Prostate gland (tissue), 2 donors: ENCODE measurements around the gene AARS2. TPM values are rescaled to one million over a fixed set of nuclear protein-coding genes. Genes with fewer than 3 reads are reported as not detected.

Experiments
- DNase-seq: peaks from one replicate; pipeline ENCODE4 v3.0.0-alpha.2; 2019; ENCODE audit warnings: low spot score
- H3K27ac ChIP-seq, 2 donors: fragments of 200-600 bp; sonication (generic); 2 replicates each; pipeline ENCODE4 v1.5.1; 2017 to 2019
- H3K27me3 ChIP-seq: fragments of 200-600 bp; sonication (generic); replicated peaks from 2 replicates; pipeline ENCODE4 v1.5.1; 2019; ENCODE audit not compliant: insufficient read depth
- H3K36me3 ChIP-seq, 2 donors: fragments of 200-600 bp; sonication (generic); 1 replicate in 1 of 2; 2 replicates in 1 of 2; pipeline versions ENCODE4 v1.5.1 to v1.8.1; 2017 to 2019
- H3K4me1 ChIP-seq: fragments of 200-600 bp; sonication (generic); replicated peaks from 2 replicates; pipeline ENCODE4 v1.5.1; 2019
- H3K4me3 ChIP-seq, 2 donors: fragments of 200-600 bp; sonication (generic); 2 replicates each; pipeline ENCODE4 v1.5.1; 2017 to 2019
- H3K9me3 ChIP-seq: fragments of 200-600 bp; sonication (generic); 2 replicates; pipeline ENCODE4 v1.5.1; 2017
- CTCF ChIP-seq, 4 experiments: fragments of 200-600 bp in 2 of 4; fragments of 450-650 bp in 2 of 4; sonication (generic) in 2 of 4; IDR thresholded peaks; 1 replicate in 3 of 4; 2 replicates in 1 of 4; pipeline ENCODE4 v1.5.1; 2016 to 2019; ENCODE audit warnings: antibody characterized with exemption in 4 of 4, mild to moderate bottlenecking in 2 of 4, moderate library complexity in 2 of 4
- POLR2A ChIP-seq: fragments of 450-650 bp; IDR thresholded peaks from one replicate; pipeline ENCODE4 v1.6.1; 2016; ENCODE audit warnings: antibody characterized with exemption, mild to moderate bottlenecking
- POLR2AphosphoS5 ChIP-seq: sonication (generic); formaldehyde crosslinking; IDR thresholded peaks from one replicate; pipeline ENCODE4 v1.6.1; 2017; ENCODE audit warnings: antibody characterized with exemption
- WGBS: methylation state at CpG from one replicate; pipeline ENCODE4 v1.1.5; 2018; 5-methylcytosine and 5-hydroxymethylcytosine counted together
- intact Hi-C: fragments of 100-400 bp; cut with DNase I; formaldehyde crosslinking; loops from one replicate; pipeline ENCODE4 v1.14.2; 2022
- total RNA-seq, 2 donors: library from RNA; depleted of rRNA; stranded (reverse); fragments of >200 nt; gene quantifications; one replicate each; pipeline ENCODE4 v1.1.0, GENCODE V29; 2016

Gene AARS2
- total RNA-seq, 2 donors from 2014 or later: 17.4 to 19.4 TPM

DNA sequence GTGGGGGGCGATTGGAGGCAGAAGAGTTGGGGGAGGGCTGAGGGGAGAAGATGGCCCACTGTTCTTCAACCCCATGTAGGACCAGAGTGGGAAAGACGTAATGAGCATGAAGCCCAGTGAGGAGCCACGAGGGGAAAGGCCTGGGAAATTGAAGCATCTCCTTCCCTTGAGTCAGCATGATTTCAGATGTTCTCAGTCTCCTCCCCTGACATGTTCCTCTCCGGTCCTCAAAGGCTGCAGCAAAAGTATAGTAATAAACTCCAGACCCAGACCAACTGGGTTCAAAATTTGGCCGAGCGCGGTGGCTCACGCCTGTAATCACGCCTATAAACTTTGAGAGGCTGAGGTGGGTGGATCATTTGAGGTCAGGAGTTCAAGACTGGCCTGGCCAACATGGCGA is 45.9 kb downstream of the AARS2 start:
- no peaks in the 10 kb centered on the region for H3K36me3 ChIP-seq
- H3K4me1 ChIP-seq: peaks cover 12% of the 10 kb centered on the region
- intact Hi-C loops: loop anchor here (5.0 kb wide), 1 partner anchor 40 kb away; no protein-coding TSS in a partner anchor
- H3K4me3 ChIP-seq: no peak overlapping the region
- TF ChIP-seq POLR2A (no peak), POLR2AphosphoS5 (no peak), CTCF (IDR thresholded peaks at IDR 0.05) (no peak)
- no peak overlapping the region for H3K27ac ChIP-seq
- no peaks in the 10 kb centered on the region for H3K9me3 ChIP-seq
- WGBS: 52% methylated on average over 10 of the region's 10 CpGs
- no peaks in the 10 kb centered on the region for H3K27me3 ChIP-seq
- no peak for DNase-seq

- no peak overlapping the region for H3K4me3 ChIP-seq
- H3K27ac ChIP-seq: no peak overlapping the region
- H3K27me3 ChIP-seq: no peaks in the 10 kb centered on the region
- no peaks in the 10 kb centered on the region for H3K36me3 ChIP-seq
- WGBS: 84% methylated on average over 3 of the region's 3 CpGs
- no peak for TF ChIP-seq CTCF (IDR thresholded peaks at IDR 0.05)
- no peak for TF ChIP-seq POLR2A
- TF ChIP-seq POLR2AphosphoS5: no peak
- intact Hi-C loops: loop anchor here (5.0 kb wide), 1 partner anchor 41 kb away; no protein-coding TSS in a partner anchor
- H3K9me3 ChIP-seq: no peaks in the 10 kb centered on the region
- H3K4me1 ChIP-seq: peaks cover 12% of the 10 kb centered on the region
- DNase-seq: no peak
Measured at GRCh38 chr6:44266347-44266746, 46.8 kb downstream of the AARS2 start.

- intact Hi-C loops: loop anchor here (5.0 kb wide), 1 partner anchor 42 kb away; no protein-coding TSS in a partner anchor
- Histone ChIP-seq H3K4me1 (peaks cover 12% of the 10 kb centered on the region), H3K4me3 (peak overlapping the region; percentile 51 to 73), H3K36me3 (no peaks in the 10 kb centered on the region), H3K27me3 (no peaks in the 10 kb centered on the region), H3K27ac (peak overlapping the region; percentile 67 to 72), H3K9me3 (no peaks in the 10 kb centered on the region)
- no peak for TF ChIP-seq POLR2A
- no peak for TF ChIP-seq CTCF (IDR thresholded peaks at IDR 0.05)
- TF ChIP-seq POLR2AphosphoS5: no peak
- WGBS: 67% methylated on average over 17 of the region's 17 CpGs
- DNase-seq: no peak
Measured at GRCh38 chr6:44265722-44266233, 47.4 kb downstream of the AARS2 start.

- peak; percentile 95 for DNase-seq
- Histone ChIP-seq H3K27me3 (no peaks in the 10 kb centered on the region), H3K27ac (peak within 1 kb of the TSS; percentile 67 to 72), H3K4me3 (peak within 1 kb of the TSS; percentile 51 to 73), H3K36me3 (no peaks in the 10 kb centered on the region), H3K4me1 (peaks cover 12% of the 10 kb centered on the region), H3K9me3 (no peaks in the 10 kb centered on the region)
- WGBS: under 1% methylated on average over 45 of the region's 72 CpGs
- TF ChIP-seq POLR2AphosphoS5: peak; percentile 75
- peak in 2 of 4 experiments; percentile 40 to 47 for TF ChIP-seq CTCF (IDR thresholded peaks at IDR 0.05)
- peak; percentile 97 for TF ChIP-seq POLR2A
- intact Hi-C loops: loop anchor here (5.0 kb wide), 1 partner anchor 42 kb away; no protein-coding TSS in a partner anchor
Measured at GRCh38 chr6:44265007-44265721, 48.0 kb downstream of the AARS2 start, which contains the start of gene NFKBIE. Gene NFKBIE, minus strand, starts transcription at chr6:44265551. Its CDS starts 205 bp downstream, at chr6:44265346.
